T follicular helper cell (primary cell): Measurements from ENCODE around the gene S100A2.
A peak's percentile ranks its signal among the peaks of the same experiment; 100 is the strongest.

Experiments used
- DNase-seq: peaks from one replicate; pipeline ENCODE4 v3.0.0-alpha.2; 2020; ENCODE audit warnings: low read depth

S100A2 gene

GRCh38 chr1:153545067-153546055 lies 20.3 kb downstream of the S100A2 start, which contains the start of gene S100A4:
Gene S100A4 (minus strand): TSS chr1:153545806. CDS start chr1:153544794, 1,012 bp downstream.
- peak; percentile 70 for DNase-seq

GRCh38 chr1:153544453-153545066 lies 21.1 kb downstream of the S100A2 start:
- no peak for DNase-seq

DNA sequence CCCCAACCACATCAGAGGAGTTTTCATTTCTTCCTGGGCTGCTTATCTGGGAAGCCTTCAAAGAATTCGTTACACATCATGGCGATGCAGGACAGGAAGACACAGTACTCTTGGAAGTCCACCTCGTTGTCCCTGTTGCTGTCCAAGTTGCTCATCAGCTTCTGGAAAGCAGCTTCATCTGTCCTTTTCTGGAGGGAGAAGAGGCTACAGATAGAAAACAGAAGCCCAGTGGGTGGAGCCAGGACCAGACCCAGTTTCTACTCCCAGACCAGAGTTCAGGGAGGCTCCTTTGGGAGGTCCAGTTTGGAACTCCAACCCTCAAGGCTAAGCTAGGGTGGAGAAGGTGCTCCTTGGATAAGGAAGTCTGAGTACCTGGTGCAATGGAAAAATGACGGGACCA lies 21.9 kb downstream of the S100A2 start:
- DNase-seq, result no peak

GRCh38 chr1:153542956-153543711 lies 22.5 kb downstream of the S100A2 start:
- DNase-seq, result no peak

- no peak for DNase-seq
These were observed 23.7 kb downstream of the S100A2 start for GRCh38 chr1:153541641-153542590.

- peak; percentile 13 for DNase-seq
These were observed 25.0 kb downstream of the S100A2 start, which contains the start of gene S100A5 for GRCh38 chr1:153540394-153541361. Gene S100A5 (minus strand): TSS chr1:153540934. CDS start chr1:153540191, 743 bp downstream.

DNA sequence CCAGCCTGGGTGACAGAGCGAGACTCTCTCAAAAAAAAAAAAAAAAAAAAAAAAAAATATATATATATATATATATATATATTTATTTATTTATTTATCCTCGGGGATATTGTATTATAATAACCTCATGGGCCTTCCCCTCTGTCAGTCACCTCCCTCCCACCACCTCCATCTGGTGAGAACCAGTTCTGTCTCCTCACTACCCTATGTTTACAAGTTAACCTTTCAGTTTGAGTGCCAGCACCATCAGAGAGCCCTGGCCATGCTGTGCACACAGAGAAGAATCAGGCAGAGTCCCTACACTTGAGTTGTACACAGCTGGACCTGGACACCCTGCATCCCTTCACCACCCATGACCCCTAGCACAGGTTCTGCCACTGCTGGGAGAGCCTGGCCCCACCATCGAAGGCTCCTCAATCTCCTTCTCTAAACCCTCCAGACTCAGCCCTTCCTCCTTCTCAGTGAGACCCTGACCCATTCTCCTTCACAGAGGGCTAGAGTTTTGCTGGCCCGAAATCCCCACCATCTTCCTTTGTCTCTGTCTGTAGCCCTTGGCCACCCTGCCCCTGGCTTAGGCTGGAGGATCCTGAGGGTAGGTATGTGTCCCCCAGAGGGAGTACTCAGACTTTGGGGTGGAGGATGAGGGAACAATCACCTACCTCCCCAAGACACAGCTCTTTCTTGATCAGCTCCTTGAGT lies 26.1 kb downstream of the S100A2 start:
- no peak for DNase-seq

GRCh38 chr1:153538315-153538821 lies 27.3 kb downstream of the S100A2 start:
- DNase-seq, result no peak

- DNase-seq, result no peak
These were observed 28.3 kb downstream of the S100A2 start for GRCh38 chr1:153537376-153537730.

- DNase-seq, result no peak
These were observed 28.8 kb downstream of the S100A2 start for GRCh38 chr1:153536671-153537375.

DNA sequence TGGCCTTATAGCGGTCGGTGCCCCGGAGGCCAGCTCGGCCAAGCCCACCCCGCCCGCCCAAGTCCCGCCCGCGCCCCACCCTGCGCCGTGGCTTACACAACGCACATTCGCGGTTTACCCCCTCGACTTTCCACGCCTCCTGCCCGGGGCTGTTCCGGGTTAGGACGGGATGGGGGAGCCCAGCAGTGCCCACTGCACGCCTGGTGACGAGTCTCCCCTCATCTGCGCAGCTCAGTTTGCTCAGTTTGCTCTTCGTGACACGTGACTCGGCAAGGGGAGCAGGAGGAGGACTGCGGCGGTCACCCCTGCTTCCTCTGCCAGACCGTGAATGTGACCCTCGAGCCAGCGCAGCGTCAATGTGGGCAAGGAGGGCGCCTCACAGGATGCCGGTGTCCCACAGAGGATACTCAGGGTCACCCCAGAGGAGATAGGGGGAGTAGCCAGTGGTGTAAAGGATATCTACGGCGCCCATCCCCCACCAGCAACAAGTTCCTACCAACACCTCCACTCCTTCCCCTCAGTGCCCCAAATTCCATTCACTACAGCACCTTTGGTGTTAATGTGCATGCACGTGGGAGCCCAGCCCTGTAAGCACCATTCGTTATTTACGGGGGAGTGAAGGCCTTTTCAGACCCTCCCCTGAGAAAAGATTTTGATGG lies 29.5 kb downstream of the S100A2 start:
- DNase-seq, result peak; percentile 74

- no peak for DNase-seq
These were observed 30.2 kb downstream of the S100A2 start, which contains the start of gene S100A6 for GRCh38 chr1:153535242-153536011. Gene S100A6 (minus strand): TSS chr1:153535991. CDS start chr1:153535339, 652 bp downstream.

GRCh38 chr1:153534925-153535241 lies 30.8 kb downstream of the S100A2 start:
- DNase-seq, result no peak

- no peak for DNase-seq
These were observed 31.3 kb downstream of the S100A2 start for GRCh38 chr1:153534226-153534924.

DNA sequence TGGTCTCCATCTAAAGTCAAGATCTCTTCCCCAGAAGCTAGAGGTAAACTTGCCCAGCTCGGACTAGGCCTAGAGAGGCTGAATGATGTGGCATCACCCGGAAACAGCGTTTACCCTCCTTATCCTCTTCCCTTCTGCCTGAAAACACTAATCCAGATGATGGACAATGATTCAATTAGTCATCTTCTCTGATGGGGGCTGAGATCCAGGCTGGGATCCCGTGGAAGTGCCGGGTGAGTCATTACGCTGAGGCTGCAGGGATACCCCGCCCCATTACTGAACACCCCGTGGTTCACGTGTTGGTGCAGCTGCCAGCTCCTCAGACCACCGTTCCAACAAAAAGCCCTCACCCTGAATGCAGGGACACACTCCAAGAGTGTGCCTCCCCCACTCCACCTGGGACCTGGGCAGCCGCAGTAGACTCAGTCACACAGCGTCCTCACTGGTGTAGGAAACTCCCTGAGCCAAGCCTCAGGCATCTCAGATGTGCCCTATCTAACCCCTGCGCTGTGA lies 31.9 kb downstream of the S100A2 start:
- no peak for DNase-seq
